Epithelial cell of proximal tubule (primary cell): ENCODE data around the gene TNNC2. TPM values are rescaled to one million over a fixed set of nuclear protein-coding genes. Genes with fewer than 3 reads are reported as not detected.

Source experiments
- DNase-seq: peaks from one replicate; pipeline ENCODE4 v3.0.0-alpha.2; 2011; ENCODE audit warnings: low read depth
- H3K4me3 ChIP-seq: 2 replicates; pipeline ENCODE4 v1.5.1; 2011; ENCODE audit warnings: low read depth, mild to moderate bottlenecking, low read length
- CTCF ChIP-seq: conservative IDR thresholded peaks from 2 replicates; pipeline ENCODE4 v1.5.1; 2012; ENCODE audit warnings: low read depth, mild to moderate bottlenecking, low read length
- total RNA-seq: library from RNA; depleted of rRNA; stranded (reverse); fragments of >200 nt; gene quantifications from 2 replicates; pipeline ENCODE4 v1.2.3, GENCODE V29; 2015

Gene TNNC2
- total RNA-seq, 1 donor from 2014 or later: not detected

DNA sequence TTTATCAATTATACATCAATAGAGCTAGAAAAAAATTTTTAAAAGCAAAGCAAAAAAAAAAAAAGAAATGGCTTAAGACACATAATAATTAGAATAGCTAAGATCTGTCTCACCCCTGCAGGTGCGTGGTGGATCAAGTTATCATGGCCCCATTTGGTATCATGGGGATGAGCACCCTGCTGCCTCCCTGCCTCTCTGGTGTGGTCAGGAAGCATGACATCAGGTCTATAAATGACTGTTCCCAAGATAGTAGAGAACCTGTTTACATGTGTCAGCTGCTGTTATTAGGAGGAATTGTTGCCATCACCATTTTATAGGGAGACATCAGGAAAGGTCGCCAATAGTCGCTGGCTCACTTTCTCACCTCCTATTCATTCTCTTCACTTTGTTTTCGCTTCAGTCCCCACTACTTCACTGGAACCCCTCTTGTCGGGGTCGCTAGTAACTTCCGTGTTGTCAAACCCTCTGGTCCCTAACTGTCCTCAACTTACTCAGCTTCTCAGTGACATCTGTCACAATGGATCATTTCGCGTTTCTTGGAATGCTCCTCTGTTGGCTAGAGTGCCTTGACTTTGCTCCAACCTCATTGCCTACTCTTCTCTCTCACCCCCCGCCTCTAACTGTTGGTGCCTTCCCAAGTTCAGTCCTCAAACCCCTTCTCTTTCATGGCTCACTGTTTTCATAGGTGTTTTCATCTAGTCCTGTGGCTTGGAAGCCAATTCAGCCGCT is 30.6 kb downstream of the TNNC2 start:
- no peak for TF ChIP-seq CTCF
- H3K4me3 ChIP-seq: no peak overlapping the region
- DNase-seq: no peak

- H3K4me3 ChIP-seq: peak overlapping the region; percentile 93
- no peak for DNase-seq
- TF ChIP-seq CTCF: no peak
Observed at GRCh38 chr20:45792317-45793118, 34.6 kb downstream of the TNNC2 start.

- DNase-seq: no peak
- no peak for TF ChIP-seq CTCF
- no peak overlapping the region for H3K4me3 ChIP-seq
Observed at GRCh38 chr20:45788351-45788750, 38.8 kb downstream of the TNNC2 start.

- DNase-seq: no peak
- no peak for TF ChIP-seq CTCF
- no peak overlapping the region for H3K4me3 ChIP-seq
Observed at GRCh38 chr20:45783656-45784294, 43.3 kb downstream of the TNNC2 start.

- DNase-seq: no peak
- H3K4me3 ChIP-seq: no peak overlapping the region
- no peak for TF ChIP-seq CTCF
Observed at GRCh38 chr20:45782890-45783289, 44.2 kb downstream of the TNNC2 start.

DNA sequence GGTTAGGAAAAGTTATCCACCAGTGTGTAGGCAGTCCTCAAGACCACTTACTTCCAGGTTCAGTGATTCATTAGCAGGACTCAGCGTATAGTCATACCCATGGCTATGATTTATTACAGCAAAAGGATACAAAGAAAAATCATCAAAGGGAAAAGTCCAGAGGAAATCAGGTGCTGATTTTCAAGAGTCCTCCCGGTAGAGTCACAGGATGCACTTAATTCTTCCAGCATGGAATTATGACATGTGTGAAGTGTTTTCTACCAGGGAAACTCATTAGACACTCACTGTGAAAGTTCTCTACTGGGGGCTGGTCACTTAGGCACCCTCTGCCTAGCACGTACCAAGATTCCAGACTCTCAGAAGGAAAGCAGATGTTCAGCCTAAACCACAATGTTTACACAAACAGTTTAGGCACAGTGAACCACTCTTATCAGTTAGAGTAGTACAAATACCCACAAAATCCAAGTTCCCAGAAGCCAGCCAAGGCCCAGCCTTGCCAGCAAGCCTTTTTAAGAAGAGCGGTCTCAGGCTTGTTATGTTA is 45.7 kb downstream of the TNNC2 start:
- H3K4me3 ChIP-seq: no peak overlapping the region
- no peak for DNase-seq
- no peak for TF ChIP-seq CTCF
